Measurements from ENCODE around the gene KRTAP4-12.

- TF ChIP-seq, protein P1, sequence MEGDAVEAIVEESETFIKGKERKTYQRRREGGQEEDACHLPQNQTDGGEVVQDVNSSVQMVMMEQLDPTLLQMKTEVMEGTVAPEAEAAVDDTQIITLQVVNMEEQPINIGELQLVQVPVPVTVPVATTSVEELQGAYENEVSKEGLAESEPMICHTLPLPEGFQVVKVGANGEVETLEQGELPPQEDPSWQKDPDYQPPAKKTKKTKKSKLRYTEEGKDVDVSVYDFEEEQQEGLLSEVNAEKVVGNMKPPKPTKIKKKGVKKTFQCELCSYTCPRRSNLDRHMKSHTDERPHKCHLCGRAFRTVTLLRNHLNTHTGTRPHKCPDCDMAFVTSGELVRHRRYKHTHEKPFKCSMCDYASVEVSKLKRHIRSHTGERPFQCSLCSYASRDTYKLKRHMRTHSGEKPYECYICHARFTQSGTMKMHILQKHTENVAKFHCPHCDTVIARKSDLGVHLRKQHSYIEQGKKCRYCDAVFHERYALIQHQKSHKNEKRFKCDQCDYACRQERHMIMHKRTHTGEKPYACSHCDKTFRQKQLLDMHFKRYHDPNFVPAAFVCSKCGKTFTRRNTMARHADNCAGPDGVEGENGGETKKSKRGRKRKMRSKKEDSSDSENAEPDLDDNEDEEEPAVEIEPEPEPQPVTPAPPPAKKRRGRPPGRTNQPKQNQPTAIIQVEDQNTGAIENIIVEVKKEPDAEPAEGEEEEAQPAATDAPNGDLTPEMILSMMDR (IDR thresholded peaks at IDR 0.05), result no peak
- no peak for TF ChIP-seq POLR2A (IDR thresholded peaks at IDR 0.05)
Measured at GRCh38 chr17:41125064-41125463, 1.1 kb upstream of the KRTAP4-12 start.

Measured in heart left ventricle (tissue), 13 donors.